GM12878 (cell line): ENCODE results near the gene ORMDL1. TPM values are rescaled to one million over a fixed set of nuclear protein-coding genes. Genes with fewer than 3 reads are reported as not detected.

Experiments
- ATAC-seq: fragments of 200-7000 bp; cut with Tn5 transposase; 3 replicates; pipeline ENCODE4 v1.9.1; 2020; ENCODE audit warnings: mild to moderate bottlenecking, moderate library complexity
- BruUV-seq: library from RNA; stranded (reverse); fragments of 400-500 nt; replicated peaks from 2 replicates; lab custom pipeline; 2021; lab: Mats Ljungman, UMichigan
- CTCF ChIA-PET: fragments of 300-600 bp; sonication (Branson Sonifier 250); formaldehyde crosslinking; extraction: SDS; loops from one replicate; lab custom pipeline; 2021; ENCODE audit warnings: inconsistent platforms; lab: Yijun Ruan, JAX
- POLR2A ChIA-PET: fragments of 350-600 bp; formaldehyde crosslinking; extraction: SDS; loops from one replicate; lab custom pipeline; 2021; ENCODE audit warnings: inconsistent platforms; lab: Charles Lee
- RAD21 ChIA-PET: fragments of 300-600 bp; sonication (Branson Sonifier 250); formaldehyde crosslinking; loops from one replicate; lab custom pipeline; 2023; ENCODE audit warnings: antibody characterized with exemption; ENCODE audit not compliant: unreplicated experiment; lab: Charles Lee
- SMC1A ChIA-PET: fragments of 300-600 bp; sonication (Branson Sonifier 250); formaldehyde crosslinking; loops from one replicate; lab custom pipeline; 2023; ENCODE audit not compliant: unreplicated experiment, uncharacterized antibody; lab: Charles Lee
- DNase-seq: peaks from one replicate; pipeline ENCODE4 v3.0.0-alpha.2; 2011; ENCODE audit warnings: low read depth, low spot score
- FAIRE-seq: peaks from 3 replicates; lab custom pipeline; 2011; peaks lifted over from hg19 to GRCh38; lab: Jason Lieb, UNC
- H2AFZ ChIP-seq: 2 replicates; pipeline ENCODE4 v1.6.0; 2011; ENCODE audit warnings: low read depth, low read length, control low read depth; ENCODE audit not compliant: control insufficient read depth
- H3K27ac ChIP-seq: 2 replicates; pipeline ENCODE4 v1.5.1; 2011; ENCODE audit warnings: control low read depth; ENCODE audit not compliant: control insufficient read depth, insufficient read depth
- H3K27me3 ChIP-seq, 2 experiments: replicated peaks in 1 of 2; 2 replicates each; pipeline versions ENCODE4 v1.6.0 to v1.6.1; 2011; ENCODE audit warnings: low read length in 1 of 2; ENCODE audit not compliant: control insufficient read depth in 2 of 2, insufficient read depth in 2 of 2
- H3K36me3 ChIP-seq, 2 experiments: 2 replicates each; pipeline ENCODE4 v1.5.1; 2011; ENCODE audit warnings: low read length in 1 of 2; ENCODE audit not compliant: control insufficient read depth in 2 of 2, insufficient read depth in 2 of 2
- H3K4me1 ChIP-seq: 2 replicates; pipeline ENCODE4 v1.6.1; 2011; ENCODE audit warnings: mild to moderate bottlenecking, low read length, moderate library complexity, mixed read lengths; ENCODE audit not compliant: control insufficient read depth, insufficient read depth
- H3K4me2 ChIP-seq: 2 replicates; pipeline ENCODE4 v1.6.0; 2011; ENCODE audit warnings: control low read depth; ENCODE audit not compliant: control insufficient read depth, insufficient read depth
- H3K4me3 ChIP-seq: fragments of 200-600 bp; sonication (generic); 2 replicates; pipeline ENCODE4 v1.5.1; 2016
- H3K79me2 ChIP-seq: 2 replicates; pipeline ENCODE4 v1.6.0; 2011; ENCODE audit warnings: low read length; ENCODE audit not compliant: control insufficient read depth, insufficient read depth
- H3K9ac ChIP-seq: 2 replicates; pipeline ENCODE4 v1.8.0; 2011; ENCODE audit warnings: low read length, control low read depth, mixed read lengths; ENCODE audit not compliant: control insufficient read depth, insufficient read depth
- H3K9me3 ChIP-seq: replicated peaks from 3 replicates; pipeline ENCODE4 v1.5.1; 2011; ENCODE audit warnings: mild to moderate bottlenecking, low read length; ENCODE audit not compliant: control insufficient read depth, insufficient read depth
- H4K20me1 ChIP-seq: 2 replicates; pipeline ENCODE4 v1.6.0; 2011; ENCODE audit not compliant: control insufficient read depth, insufficient read depth
- BCL11A ChIP-seq: IDR thresholded peaks from 2 replicates; pipeline ENCODE4 v1.6.1; 2011; ENCODE audit warnings: low read depth, low read length
- BMI1 ChIP-seq: fragments of 450-650 bp; IDR thresholded peaks from 2 replicates; pipeline ENCODE4 v1.6.1; 2016; ENCODE audit warnings: mild to moderate bottlenecking, moderate library complexity, borderline replicate concordance
- FOXK2 ChIP-seq: fragments of 450-650 bp; IDR thresholded peaks from 2 replicates; pipeline ENCODE4 v1.6.1; 2017; ENCODE audit warnings: mild to moderate bottlenecking, moderate library complexity
- NR2C1 ChIP-seq: fragments of 450-650 bp; IDR thresholded peaks from 2 replicates; pipeline ENCODE4 v1.6.1; 2017; ENCODE audit warnings: antibody characterized with exemption, mild to moderate bottlenecking, moderate library complexity
- TARDBP ChIP-seq: IDR thresholded peaks from 2 replicates; pipeline ENCODE4 v1.6.1; 2016; ENCODE audit warnings: borderline replicate concordance
- in situ Hi-C: fragments of 300-500 bp; cut with MboI; formaldehyde crosslinking; loops from 9 replicates; pipeline ENCODE4 v1.14.3; 2018; ENCODE audit warnings: mixed read lengths
- intact Hi-C: fragments of 100-400 bp; cut with micrococcal nuclease; formaldehyde crosslinking; loops from one replicate; pipeline ENCODE4 v1.14.2; 2022; ENCODE audit not compliant: unreplicated experiment
- polyA plus RNA-seq, 11 experiments: library from polyadenylated mRNA; depleted of rRNA in 4 of 11; unstranded in 6 of 11; stranded (reverse) in 5 of 11; fragments of >200 nt; fragmentation: Nextera tagmentation in 4 of 11; fragmentation: Illumina TruSeq in 1 of 11; extraction: Ambion mirVana in 4 of 11; extraction: Trizol in 1 of 11; gene quantifications; 1 replicate in 1 of 11; 2 replicates in 10 of 11; pipeline versions ENCODE4 v1.2.1 to v1.2.3, GENCODE V29; 2011 to 2016; ENCODE audit warnings: inconsistent platforms in 2 of 11, missing spikeins in 2 of 11, low read depth in 1 of 11
- total RNA-seq, 4 experiments: library from RNA; depleted of rRNA in 3 of 4; stranded (reverse); fragments of >200 nt in 3 of 4; fragmentation: Illumina TruSeq in 1 of 4; extraction: Trizol in 1 of 4; gene quantifications; 2 replicates each; pipeline versions ENCODE4 v1.2.1 to v1.2.3, GENCODE V29; 2013 to 2021
- TF ChIP-seq, protein P1 (sequence below): IDR thresholded peaks from 2 replicates; pipeline ENCODE4 v1.6.1; 2012; ENCODE audit warnings: mild to moderate bottlenecking, low read depth, low read length

Gene ORMDL1
- total and polyA plus RNA-seq, 10 of the 15 experiments (the other 5 are each of a cell fraction or from before 2014, with no cell fraction given), result 62.6 to 161 (median 95.7) TPM

- TF ChIP-seq, protein P1, sequence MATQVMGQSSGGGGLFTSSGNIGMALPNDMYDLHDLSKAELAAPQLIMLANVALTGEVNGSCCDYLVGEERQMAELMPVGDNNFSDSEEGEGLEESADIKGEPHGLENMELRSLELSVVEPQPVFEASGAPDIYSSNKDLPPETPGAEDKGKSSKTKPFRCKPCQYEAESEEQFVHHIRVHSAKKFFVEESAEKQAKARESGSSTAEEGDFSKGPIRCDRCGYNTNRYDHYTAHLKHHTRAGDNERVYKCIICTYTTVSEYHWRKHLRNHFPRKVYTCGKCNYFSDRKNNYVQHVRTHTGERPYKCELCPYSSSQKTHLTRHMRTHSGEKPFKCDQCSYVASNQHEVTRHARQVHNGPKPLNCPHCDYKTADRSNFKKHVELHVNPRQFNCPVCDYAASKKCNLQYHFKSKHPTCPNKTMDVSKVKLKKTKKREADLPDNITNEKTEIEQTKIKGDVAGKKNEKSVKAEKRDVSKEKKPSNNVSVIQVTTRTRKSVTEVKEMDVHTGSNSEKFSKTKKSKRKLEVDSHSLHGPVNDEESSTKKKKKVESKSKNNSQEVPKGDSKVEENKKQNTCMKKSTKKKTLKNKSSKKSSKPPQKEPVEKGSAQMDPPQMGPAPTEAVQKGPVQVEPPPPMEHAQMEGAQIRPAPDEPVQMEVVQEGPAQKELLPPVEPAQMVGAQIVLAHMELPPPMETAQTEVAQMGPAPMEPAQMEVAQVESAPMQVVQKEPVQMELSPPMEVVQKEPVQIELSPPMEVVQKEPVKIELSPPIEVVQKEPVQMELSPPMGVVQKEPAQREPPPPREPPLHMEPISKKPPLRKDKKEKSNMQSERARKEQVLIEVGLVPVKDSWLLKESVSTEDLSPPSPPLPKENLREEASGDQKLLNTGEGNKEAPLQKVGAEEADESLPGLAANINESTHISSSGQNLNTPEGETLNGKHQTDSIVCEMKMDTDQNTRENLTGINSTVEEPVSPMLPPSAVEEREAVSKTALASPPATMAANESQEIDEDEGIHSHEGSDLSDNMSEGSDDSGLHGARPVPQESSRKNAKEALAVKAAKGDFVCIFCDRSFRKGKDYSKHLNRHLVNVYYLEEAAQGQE, result no peak
- TF ChIP-seq TARDBP (no peak), NR2C1 (no peak), FOXK2 (no peak), BCL11A (no peak), BMI1 (no peak)
- H3K4me3 ChIP-seq, result no peak overlapping the region
- no peak overlapping the region for H2AFZ ChIP-seq
- no TSS peak for BruUV-seq
- no peak overlapping the region for H3K9ac ChIP-seq
- H4K20me1 ChIP-seq, result no peaks in the 10 kb centered on the region
- no peaks in the 10 kb centered on the region for H3K4me1 ChIP-seq
- RAD21 ChIA-PET, result interaction anchor here (0.5 to 2.7 kb wide), 19 partner anchors 8 to 466 kb away, joined by 3 to 26 read pairs (median 4); partner anchors contain the start of genes ASNSD1, MSTN and OSGEPL1
- FAIRE-seq (no peak), DNase-seq (no peak), ATAC-seq (no peak)
- CTCF ChIA-PET, result interaction anchor here (0.8 to 3.7 kb wide), 28 partner anchors 8 to 558 kb away, joined by 3 to 45 read pairs (median 4); no protein-coding TSS in a partner anchor
- no peaks in the 10 kb centered on the region for H3K9me3 ChIP-seq
- peaks cover 3 to 22% of the 10 kb centered on the region in 2 experiments; a peak in 3 of 4 replicates for H3K36me3 ChIP-seq
- SMC1A ChIA-PET, result interaction anchor here (0.6 to 2.7 kb wide), 20 partner anchors 8 to 328 kb away, joined by 3 to 15 read pairs (median 4); partner anchors contain the start of gene OSGEPL1
- no peaks in the 10 kb centered on the region for H3K27me3 ChIP-seq
- in situ Hi-C loops (loop anchor here (5.0 kb wide), 1 partner anchor 268 kb away; no protein-coding TSS in a partner anchor), intact Hi-C loops (no loop called here)
- H3K79me2 ChIP-seq, result peaks cover 1% of the 10 kb centered on the region
- no peak overlapping the region for H3K27ac ChIP-seq
- no peak overlapping the region for H3K4me2 ChIP-seq
- POLR2A ChIA-PET, result interaction anchor here (0.6 to 1.5 kb wide), 3 partner anchors 14 to 26 kb away, joined by 3 to 7 read pairs (median 3); no protein-coding TSS in a partner anchor
These were observed 14.8 kb upstream of the ORMDL1 start for GRCh38 chr2:189799030-189799331.
